H1 (cell line): ENCODE results near the gene SNX25. TPM values are rescaled to one million over a fixed set of nuclear protein-coding genes. Genes with fewer than 3 reads are reported as not detected.

Source experiments
- polyA plus RNA-seq, 7 experiments: library from polyadenylated mRNA; depleted of rRNA in 3 of 7; stranded (reverse) in 5 of 7; unstranded in 2 of 7; fragments of >200 nt in 5 of 7; fragments of 200-250 nt in 2 of 7; gene quantifications; 1 replicate in 5 of 7; 2 replicates in 1 of 7; 4 replicates in 1 of 7; pipeline versions ENCODE4 v1.2.1 to v1.2.3, GENCODE V29; 2011 to 2013; ENCODE audit warnings: missing spikeins in 2 of 7, mixed read lengths in 2 of 7
- total RNA-seq: library from RNA; stranded (reverse); fragmentation: NEBNext Ultra II Directional; extraction: Animal tissue kit (Norgen Biotek cat#: 25700); gene quantifications from 2 replicates; pipeline ENCODE4 v1.2.1, GENCODE V29; 2021

Gene SNX25
- total and polyA plus RNA-seq, 2 of the 8 experiments (the other 6 are each of a cell fraction or from before 2014, with no cell fraction given), result 5.4 to 19.9 TPM

Other genes starting within 250 kb of the SNX25 start
- 0.35 TPM in 1 of 2 replicates, not detected in the other for gene HELT, start 191.1 kb upstream of the SNX25 start, total RNA-seq
- gene HELT, start 191.1 kb upstream of the SNX25 start, polyA plus RNA-seq (2011; rRNA removed), result 0.28 and 0.32 TPM in 2 replicates
- 42.0 TPM in 2 replicates for gene SLC25A4, start 66.3 kb upstream of the SNX25 start, total RNA-seq
- 41.3 and 47.5 TPM in 2 replicates for gene SLC25A4, start 66.3 kb upstream of the SNX25 start, polyA plus RNA-seq (2011; rRNA removed)
- 35.6 and 40.4 TPM in 2 replicates for gene CFAP97, start 5.6 kb upstream of the SNX25 start, total RNA-seq
- 5.0 and 9.2 TPM in 2 replicates for gene CFAP97, start 5.6 kb upstream of the SNX25 start, polyA plus RNA-seq (2011; rRNA removed)
- gene LRP2BP, start 186.3 kb downstream of the SNX25 start, total RNA-seq, result 0.30 and 0.40 TPM in 2 replicates
- 0.06 and 0.12 TPM in 2 replicates for gene LRP2BP, start 186.3 kb downstream of the SNX25 start, polyA plus RNA-seq (2011; rRNA removed)
- 2.8 TPM in 2 replicates for gene ANKRD37, start 187.2 kb downstream of the SNX25 start, total RNA-seq
- gene ANKRD37, start 187.2 kb downstream of the SNX25 start, polyA plus RNA-seq (2011; rRNA removed), result 3.4 and 3.8 TPM in 2 replicates
- gene UFSP2, start 216.4 kb downstream of the SNX25 start, total RNA-seq, result 24.0 and 26.0 TPM in 2 replicates
- gene UFSP2, start 216.4 kb downstream of the SNX25 start, polyA plus RNA-seq (2011; rRNA removed), result 15.7 and 22.9 TPM in 2 replicates